ENCODE data around the gene RPL10. TPM values are rescaled to one million over a fixed set of nuclear protein-coding genes. Genes with fewer than 3 reads are reported as not detected.

The RPL10 gene
- total and polyA plus RNA-seq, 4 donors, result 2,479 to 4,258 (median 3,622) TPM

DNA sequence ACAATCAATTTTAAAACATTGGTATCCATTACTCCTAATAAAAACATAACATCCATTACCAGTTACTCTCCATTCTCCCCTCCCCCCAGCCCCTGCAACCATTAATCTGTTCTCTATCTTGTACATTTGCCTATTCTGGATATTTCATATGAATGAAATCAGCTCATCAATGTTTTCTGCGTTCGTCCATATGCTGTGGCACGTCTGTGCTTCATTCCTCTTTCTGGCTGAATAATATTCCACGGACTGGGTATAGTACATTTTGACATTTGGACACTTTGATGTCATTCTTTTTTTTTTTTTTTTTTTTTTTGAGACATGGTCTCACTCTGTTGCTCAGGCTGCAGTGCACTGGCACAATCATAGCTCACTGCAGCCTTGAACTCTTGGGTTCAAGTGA is 5.7 kb downstream of the RPL10 start:
- Histone ChIP-seq H3K4me1 (ENCODE audit: control insufficient read depth in 5 of 5, insufficient read depth in 5 of 5, low read length in 5 of 5) (peaks cover 0 to 12% (median 0%) of the 10 kb centered on the region in 5 donors), H3K36me3 (ENCODE audit: control insufficient read depth in 4 of 4, insufficient read depth in 4 of 4, low read length in 4 of 4) (peaks cover 4 to 16% (median 12%) of the 10 kb centered on the region in 4 donors), H3K4me3 (no peak overlapping the region), H3K9ac (ENCODE audit: insufficient read depth in 1 of 2, low read length in 2 of 2) (no peak overlapping the region), H3K27ac (ENCODE audit: low read depth in 1 of 2, low read length in 1 of 2) (no peak overlapping the region), H3K27me3 (ENCODE audit: control insufficient read depth in 3 of 3, insufficient read depth in 3 of 3, low read length in 2 of 3) (no peaks in the 10 kb centered on the region), H3K9me3 (ENCODE audit: control insufficient read depth in 4 of 4, insufficient read depth in 3 of 4, low read length in 3 of 4) (peaks cover 0 to 7% (median 0%) of the 10 kb centered on the region in 4 donors)
- no peak for ATAC-seq (ENCODE audit: insufficient read depth, low FRiP score)
- TF ChIP-seq, protein P1, sequence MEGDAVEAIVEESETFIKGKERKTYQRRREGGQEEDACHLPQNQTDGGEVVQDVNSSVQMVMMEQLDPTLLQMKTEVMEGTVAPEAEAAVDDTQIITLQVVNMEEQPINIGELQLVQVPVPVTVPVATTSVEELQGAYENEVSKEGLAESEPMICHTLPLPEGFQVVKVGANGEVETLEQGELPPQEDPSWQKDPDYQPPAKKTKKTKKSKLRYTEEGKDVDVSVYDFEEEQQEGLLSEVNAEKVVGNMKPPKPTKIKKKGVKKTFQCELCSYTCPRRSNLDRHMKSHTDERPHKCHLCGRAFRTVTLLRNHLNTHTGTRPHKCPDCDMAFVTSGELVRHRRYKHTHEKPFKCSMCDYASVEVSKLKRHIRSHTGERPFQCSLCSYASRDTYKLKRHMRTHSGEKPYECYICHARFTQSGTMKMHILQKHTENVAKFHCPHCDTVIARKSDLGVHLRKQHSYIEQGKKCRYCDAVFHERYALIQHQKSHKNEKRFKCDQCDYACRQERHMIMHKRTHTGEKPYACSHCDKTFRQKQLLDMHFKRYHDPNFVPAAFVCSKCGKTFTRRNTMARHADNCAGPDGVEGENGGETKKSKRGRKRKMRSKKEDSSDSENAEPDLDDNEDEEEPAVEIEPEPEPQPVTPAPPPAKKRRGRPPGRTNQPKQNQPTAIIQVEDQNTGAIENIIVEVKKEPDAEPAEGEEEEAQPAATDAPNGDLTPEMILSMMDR (IDR thresholded peaks at IDR 0.05; ENCODE audit: control extremely low read depth, extremely low read depth), result no peak
- no peak for DNase-seq
- 88 to 94% methylated on average over 4 of the region's 4 CpGs for WGBS, 2 donors

DNA sequence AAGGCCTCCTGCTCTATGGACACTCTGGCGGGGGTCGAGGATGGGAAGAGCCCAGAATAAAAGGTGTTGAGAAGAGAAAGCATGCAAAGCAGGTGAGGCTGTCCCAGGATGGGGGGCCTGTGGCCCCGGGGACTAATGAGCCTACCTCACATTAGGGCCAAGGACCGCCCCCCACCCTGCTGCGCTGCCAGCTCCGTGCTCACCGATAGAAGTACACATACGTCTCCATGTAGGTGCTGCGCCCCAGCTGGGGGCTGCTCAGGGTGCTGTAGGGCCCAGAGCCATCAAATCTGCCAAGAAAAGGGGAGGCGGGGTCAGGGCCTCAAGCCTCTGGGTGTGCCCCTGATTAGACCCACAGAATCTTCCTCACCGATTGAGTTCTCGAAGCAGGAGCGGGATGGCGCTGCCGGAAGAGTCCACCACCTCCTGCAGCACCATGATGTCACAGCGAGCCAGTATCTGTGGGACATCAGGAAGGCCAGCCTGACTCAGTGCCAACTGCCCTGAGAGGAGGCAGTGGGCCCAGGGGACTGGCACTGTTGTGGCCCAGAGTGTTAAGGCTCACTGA is 6.5 kb downstream of the RPL10 start:
- 93 to 98% methylated on average over 15 to 16 of the region's 16 CpGs for WGBS, 2 donors
- DNase-seq (no peak), ATAC-seq (ENCODE audit: insufficient read depth, low FRiP score) (no peak)
- Histone ChIP-seq H3K4me1 (ENCODE audit: control insufficient read depth in 5 of 5, insufficient read depth in 5 of 5, low read length in 5 of 5) (peaks cover 0 to 4% (median 0%) of the 10 kb centered on the region in 5 donors), H3K27me3 (ENCODE audit: control insufficient read depth in 3 of 3, insufficient read depth in 3 of 3, low read length in 2 of 3) (no peaks in the 10 kb centered on the region), H3K4me3 (no peak overlapping the region), H3K9ac (ENCODE audit: insufficient read depth in 1 of 2, low read length in 2 of 2) (no peak overlapping the region), H3K9me3 (ENCODE audit: control insufficient read depth in 4 of 4, insufficient read depth in 3 of 4, low read length in 3 of 4) (peaks cover 0 to 4% (median 0%) of the 10 kb centered on the region in 4 donors), H3K36me3 (ENCODE audit: control insufficient read depth in 4 of 4, insufficient read depth in 4 of 4, low read length in 4 of 4) (peaks cover 4 to 12% (median 5%) of the 10 kb centered on the region in 4 donors), H3K27ac (ENCODE audit: low read depth in 1 of 2, low read length in 1 of 2) (no peak overlapping the region)
- TF ChIP-seq, protein P1 (IDR thresholded peaks at IDR 0.05; ENCODE audit: control extremely low read depth, extremely low read depth), result no peak

DNA sequence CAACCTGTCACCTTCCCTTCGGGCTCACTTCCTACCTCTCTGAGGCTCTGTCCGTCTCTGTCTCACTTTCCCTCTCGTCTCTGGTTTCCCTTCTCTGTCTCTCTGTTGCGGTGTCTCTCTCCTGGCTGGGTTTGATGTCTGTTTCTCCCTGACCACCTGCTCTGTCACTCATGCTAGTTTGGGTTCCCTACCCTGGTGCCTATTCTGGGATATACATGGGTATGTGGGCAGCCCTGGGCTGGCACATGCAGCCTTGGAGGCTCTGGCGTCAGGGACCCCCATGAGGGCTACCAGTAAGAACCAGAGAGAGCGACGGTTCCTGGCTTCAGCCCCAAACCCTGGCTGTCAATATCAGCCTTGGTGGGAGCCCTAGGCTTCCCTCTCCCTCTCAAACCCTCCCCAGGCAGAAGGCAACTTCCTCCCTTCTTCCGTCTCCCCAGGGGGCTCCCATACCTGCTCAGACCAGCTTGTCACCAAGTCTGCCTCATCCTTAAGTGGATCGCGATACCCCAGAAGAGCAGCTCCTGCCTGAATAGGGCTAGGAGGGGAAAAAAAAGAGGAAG is 10.6 kb downstream of the RPL10 start:
- H3K9me3 ChIP-seq (ENCODE audit: control insufficient read depth in 4 of 4, insufficient read depth in 3 of 4, low read length in 3 of 4), result peaks cover 0 to 6% (median 2%) of the 10 kb centered on the region in 4 donors

More for the DNA sequence above, 10.6 kb downstream of the RPL10 start:
- ATAC-seq (ENCODE audit: insufficient read depth, low FRiP score), result no peak
- no peak for DNase-seq
- Histone ChIP-seq H3K27me3 (ENCODE audit: control insufficient read depth in 3 of 3, insufficient read depth in 3 of 3, low read length in 2 of 3) (no peaks in the 10 kb centered on the region), H3K36me3 (ENCODE audit: control insufficient read depth in 4 of 4, insufficient read depth in 4 of 4, low read length in 4 of 4) (peaks cover 0 to under 1% (median 0%) of the 10 kb centered on the region in 4 donors), H3K27ac (ENCODE audit: low read depth in 1 of 2, low read length in 1 of 2) (peak overlapping the region in 1 of 2 donors; percentile 65), H3K9ac (ENCODE audit: insufficient read depth in 1 of 2, low read length in 2 of 2) (no peak overlapping the region), H3K4me1 (ENCODE audit: control insufficient read depth in 5 of 5, insufficient read depth in 5 of 5, low read length in 5 of 5) (peaks cover 0 to 2% (median 0%) of the 10 kb centered on the region in 5 donors), H3K4me3 (peak overlapping the region; percentile 32)
- WGBS, 2 donors, result 10 to 55% methylated on average over 6 to 10 of the region's 10 CpGs
- TF ChIP-seq, protein P1 (IDR thresholded peaks at IDR 0.05; ENCODE audit: control extremely low read depth, extremely low read depth), result no peak

Data from lung (tissue), 12 donors.